Measurements from ENCODE around the gene RINL.
"Not testable (repeated sequence)": the region's sequence is repeated elsewhere in the genome, so short reads cannot be mapped to it uniquely, and the experiment has no call there.

RINL gene

GRCh38 chr19:38834104-38834490 lies 44.0 kb downstream of the RINL start:
- TF ChIP-seq CTCF (IDR thresholded peaks at IDR 0.05; ENCODE audit: low read depth, low read length, missing control alignments): no peak

GRCh38 chr19:38833092-38833425 lies 45.0 kb downstream of the RINL start:
- TF ChIP-seq CTCF (IDR thresholded peaks at IDR 0.05; ENCODE audit: low read depth, low read length, missing control alignments): no peak
- in situ Hi-C loops (cut with HindIII; ENCODE audit: low sequenced_read_pairs): no loop called here
- H3K4me3 ChIP-seq (ENCODE audit: low read depth, low read length): no peak overlapping the region
- no peak for DNase-seq (ENCODE audit: low read depth)

More at GRCh38 chr19:38834104-38834490, 44.0 kb downstream of the RINL start:
- in situ Hi-C loops (cut with HindIII; ENCODE audit: low sequenced_read_pairs): no loop called here
- DNase-seq (ENCODE audit: low read depth): no peak
- no peak overlapping the region for H3K4me3 ChIP-seq (ENCODE audit: low read depth, low read length)

GRCh38 chr19:38831142-38831605 lies 46.9 kb downstream of the RINL start:
- peak; percentile 83 for DNase-seq (ENCODE audit: low read depth)
- in situ Hi-C loops (cut with HindIII; ENCODE audit: low sequenced_read_pairs): no loop called here
- no peak for TF ChIP-seq CTCF (IDR thresholded peaks at IDR 0.05; ENCODE audit: low read depth, low read length, missing control alignments)
- H3K4me3 ChIP-seq (ENCODE audit: low read depth, low read length): peak overlapping the region; percentile 76

- H3K4me3 ChIP-seq (ENCODE audit: low read depth, low read length): no peak overlapping the region
- no peak for TF ChIP-seq CTCF (IDR thresholded peaks at IDR 0.05; ENCODE audit: low read depth, low read length, missing control alignments)
- DNase-seq (ENCODE audit: low read depth): no peak
- in situ Hi-C loops (cut with HindIII; ENCODE audit: low sequenced_read_pairs): no loop called here
These were observed 47.9 kb downstream of the RINL start for GRCh38 chr19:38830039-38830733.

GRCh38 chr19:38829203-38829602 lies 48.9 kb downstream of the RINL start:
- in situ Hi-C loops (cut with HindIII; ENCODE audit: low sequenced_read_pairs); H3K4me3 ChIP-seq (ENCODE audit: low read depth, low read length); DNase-seq (ENCODE audit: low read depth): not testable (repeated sequence)

GRCh38 chr19:38826856-38827551 lies 51.1 kb downstream of the RINL start:
- in situ Hi-C loops (cut with HindIII; ENCODE audit: low sequenced_read_pairs): no loop called here
- H3K4me3 ChIP-seq (ENCODE audit: low read depth, low read length): no peak overlapping the region
- no peak for DNase-seq (ENCODE audit: low read depth)
- no peak for TF ChIP-seq CTCF (IDR thresholded peaks at IDR 0.05; ENCODE audit: low read depth, low read length, missing control alignments)

GRCh38 chr19:38825936-38826335 lies 52.1 kb downstream of the RINL start:
- H3K4me3 ChIP-seq (ENCODE audit: low read depth, low read length); in situ Hi-C loops (cut with HindIII; ENCODE audit: low sequenced_read_pairs); DNase-seq (ENCODE audit: low read depth): not testable (repeated sequence)

- in situ Hi-C loops (cut with HindIII; ENCODE audit: low sequenced_read_pairs); H3K4me3 ChIP-seq (ENCODE audit: low read depth, low read length); DNase-seq (ENCODE audit: low read depth): not testable (repeated sequence)
These were observed 56.7 kb downstream of the RINL start for GRCh38 chr19:38821230-38821825.

Data from astrocyte of the cerebellum (primary cell).